ENCODE results near the gene CAPZA1. TPM values are rescaled to one million over a fixed set of nuclear protein-coding genes. Genes with fewer than 3 reads are reported as not detected.

Gene CAPZA1
- total RNA-seq, 1 donor from 2014 or later, result 128 TPM

DNA sequence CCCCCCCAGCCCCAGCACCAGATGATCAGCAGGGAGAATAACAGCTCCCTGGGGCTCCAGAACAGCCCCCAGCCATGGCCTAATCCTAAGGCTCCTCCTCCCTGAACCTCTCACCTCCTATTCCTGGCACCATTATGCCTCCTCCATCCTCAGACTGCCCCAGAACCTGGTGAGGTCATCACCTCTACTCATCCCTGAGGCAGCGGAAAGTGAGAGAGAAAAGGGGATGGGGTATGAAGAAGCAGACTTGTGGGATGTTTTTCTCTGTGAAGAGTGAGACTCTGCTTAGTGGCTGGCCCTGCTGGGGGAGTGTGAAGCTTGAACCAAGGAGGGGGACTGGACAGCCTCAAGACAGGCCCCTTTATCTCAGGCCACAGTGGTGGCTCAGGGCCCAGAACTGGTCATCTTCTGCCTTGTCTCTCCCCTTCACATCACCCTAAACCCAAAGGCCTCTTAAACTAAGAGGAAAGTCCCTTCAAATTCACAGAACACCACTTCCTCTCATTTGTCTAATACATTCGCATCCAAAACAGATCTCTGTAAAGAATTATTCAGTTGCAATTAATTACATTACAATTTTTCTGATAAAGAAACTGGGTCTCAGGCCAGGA is 97.7 kb downstream of the CAPZA1 start:
- no peaks in the 10 kb centered on the region for H3K9me3 Mint-ChIP-seq
- H3K36me3 Mint-ChIP-seq, result no peaks in the 10 kb centered on the region
- H3K27me3 Mint-ChIP-seq, result peaks cover 46% of the 10 kb centered on the region
- TF ChIP-seq, protein P1, sequence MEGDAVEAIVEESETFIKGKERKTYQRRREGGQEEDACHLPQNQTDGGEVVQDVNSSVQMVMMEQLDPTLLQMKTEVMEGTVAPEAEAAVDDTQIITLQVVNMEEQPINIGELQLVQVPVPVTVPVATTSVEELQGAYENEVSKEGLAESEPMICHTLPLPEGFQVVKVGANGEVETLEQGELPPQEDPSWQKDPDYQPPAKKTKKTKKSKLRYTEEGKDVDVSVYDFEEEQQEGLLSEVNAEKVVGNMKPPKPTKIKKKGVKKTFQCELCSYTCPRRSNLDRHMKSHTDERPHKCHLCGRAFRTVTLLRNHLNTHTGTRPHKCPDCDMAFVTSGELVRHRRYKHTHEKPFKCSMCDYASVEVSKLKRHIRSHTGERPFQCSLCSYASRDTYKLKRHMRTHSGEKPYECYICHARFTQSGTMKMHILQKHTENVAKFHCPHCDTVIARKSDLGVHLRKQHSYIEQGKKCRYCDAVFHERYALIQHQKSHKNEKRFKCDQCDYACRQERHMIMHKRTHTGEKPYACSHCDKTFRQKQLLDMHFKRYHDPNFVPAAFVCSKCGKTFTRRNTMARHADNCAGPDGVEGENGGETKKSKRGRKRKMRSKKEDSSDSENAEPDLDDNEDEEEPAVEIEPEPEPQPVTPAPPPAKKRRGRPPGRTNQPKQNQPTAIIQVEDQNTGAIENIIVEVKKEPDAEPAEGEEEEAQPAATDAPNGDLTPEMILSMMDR (conservative IDR thresholded peaks at IDR 0.05), result no peak
- no peak overlapping the region for H3K4me3 Mint-ChIP-seq
- H3K27ac Mint-ChIP-seq, result no peak overlapping the region
- no peak for DNase-seq (ENCODE audit: extremely low spot score, unreplicated experiment)
- peaks cover 16% of the 10 kb centered on the region for H3K4me1 Mint-ChIP-seq (ENCODE audit: unreplicated experiment)

DNA sequence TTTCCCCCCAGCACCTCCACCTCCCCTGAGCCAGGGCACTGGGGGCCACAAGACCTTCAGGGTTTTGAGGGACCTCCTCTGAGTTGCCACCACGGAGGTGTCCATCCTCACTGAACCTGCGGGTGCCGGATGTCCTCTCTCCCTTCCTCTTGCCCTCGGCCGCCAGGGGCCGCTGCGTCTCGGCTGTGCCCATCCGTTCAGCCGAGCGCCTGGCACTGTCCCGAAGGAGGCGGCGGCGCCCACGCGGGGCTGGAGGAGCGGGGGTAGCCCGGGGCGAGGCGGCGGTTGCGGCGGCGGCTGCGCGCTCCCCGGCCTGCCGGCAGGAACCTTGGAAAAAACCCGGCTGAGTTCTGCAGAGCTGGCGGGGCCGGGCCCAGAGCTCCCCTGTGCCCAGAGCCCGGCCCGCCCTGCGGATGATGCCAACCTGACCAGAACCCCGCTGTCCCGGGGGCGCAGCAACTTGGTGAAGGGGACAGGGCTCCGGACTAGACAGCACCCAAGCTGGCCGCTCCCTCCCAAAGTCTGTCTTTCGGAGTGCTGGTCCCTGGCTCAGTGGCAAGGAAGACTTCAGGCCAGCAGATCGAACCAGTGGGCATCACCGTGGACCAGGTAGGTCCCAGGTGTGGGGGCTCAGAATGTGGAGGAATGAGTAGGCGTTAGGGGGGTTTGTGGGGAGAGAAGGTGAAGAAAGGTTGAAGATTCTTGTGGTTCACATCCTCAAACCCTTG is 99.2 kb downstream of the CAPZA1 start:
- H3K27ac Mint-ChIP-seq, result no peak overlapping the region
- H3K4me3 Mint-ChIP-seq, result peak overlapping the region; percentile 67
- peak; percentile 89 for DNase-seq (ENCODE audit: extremely low spot score, unreplicated experiment)
- no peaks in the 10 kb centered on the region for H3K36me3 Mint-ChIP-seq
- H3K27me3 Mint-ChIP-seq, result peaks cover 37% of the 10 kb centered on the region
- H3K9me3 Mint-ChIP-seq, result no peaks in the 10 kb centered on the region
- TF ChIP-seq, protein P1 (conservative IDR thresholded peaks at IDR 0.05), result peak; percentile 89
- H3K4me1 Mint-ChIP-seq (ENCODE audit: unreplicated experiment), result peaks cover 26% of the 10 kb centered on the region

- TF ChIP-seq, protein P1 (conservative IDR thresholded peaks at IDR 0.05), result no peak
- H3K4me1 Mint-ChIP-seq (ENCODE audit: unreplicated experiment), result peaks cover 26% of the 10 kb centered on the region
- no peak overlapping the region for H3K4me3 Mint-ChIP-seq
- peaks cover 34% of the 10 kb centered on the region for H3K27me3 Mint-ChIP-seq
- no peaks in the 10 kb centered on the region for H3K36me3 Mint-ChIP-seq
- no peak overlapping the region for H3K27ac Mint-ChIP-seq
- no peaks in the 10 kb centered on the region for H3K9me3 Mint-ChIP-seq
- no peak for DNase-seq (ENCODE audit: extremely low spot score, unreplicated experiment)
Observed at GRCh38 chr1:112719706-112720105, 100.1 kb downstream of the CAPZA1 start.

- no peak for DNase-seq (ENCODE audit: extremely low spot score, unreplicated experiment)
- Mint-ChIP-seq H3K27ac (no peak overlapping the region), H3K4me1 (ENCODE audit: unreplicated experiment) (peaks cover 25% of the 10 kb centered on the region), H3K9me3 (no peaks in the 10 kb centered on the region), H3K36me3 (no peaks in the 10 kb centered on the region), H3K27me3 (peaks cover 34% of the 10 kb centered on the region), H3K4me3 (no peak overlapping the region)
- TF ChIP-seq, protein P1 (conservative IDR thresholded peaks at IDR 0.05), result no peak
Observed at GRCh38 chr1:112720800-112721199, 101.2 kb downstream of the CAPZA1 start.

Other genes with a start within 250 kb of the CAPZA1 start
- 47.9 and 77.4 TPM in 2 replicates for gene CTTNBP2NL, start 223.6 kb upstream of the CAPZA1 start, total RNA-seq (ENCODE audit: low replicate concordance)
- 2.7 and 41.0 TPM in 2 replicates for gene WNT2B, start 110.9 kb upstream of the CAPZA1 start, total RNA-seq (ENCODE audit: low replicate concordance)
- 17.1 and 22.0 TPM in 2 replicates for gene ST7L, start 691 bp upstream of the CAPZA1 start, total RNA-seq (ENCODE audit: low replicate concordance)
- 113 and 128 TPM in 2 replicates for gene MOV10, start 54.8 kb downstream of the CAPZA1 start, total RNA-seq (ENCODE audit: low replicate concordance)
- 131 and 173 TPM in 2 replicates for gene RHOC, start 87.3 kb downstream of the CAPZA1 start, total RNA-seq (ENCODE audit: low replicate concordance)
- gene PPM1J, start 95.5 kb downstream of the CAPZA1 start, total RNA-seq (ENCODE audit: low replicate concordance), result 2.5 and 2.6 TPM in 2 replicates